T follicular helper cell (primary cell): ENCODE results near the gene LDLRAP1.

Experiments
- DNase-seq: peaks from one replicate; pipeline ENCODE4 v3.0.0-alpha.2; 2020; ENCODE audit warnings: low read depth

LDLRAP1 gene

GRCh38 chr1:25524568-25525360, 18.6 kb upstream of the LDLRAP1 start:
- DNase-seq, result no peak

GRCh38 chr1:25525361-25525688, 18.1 kb upstream of the LDLRAP1 start:
- DNase-seq, result no peak

- DNase-seq, result no peak
These were observed 16.7 kb upstream of the LDLRAP1 start for GRCh38 chr1:25526753-25527152.

- DNase-seq, result no peak
These were observed 16.1 kb upstream of the LDLRAP1 start for GRCh38 chr1:25527226-25527846.

- DNase-seq, result no peak
These were observed 15.3 kb upstream of the LDLRAP1 start for GRCh38 chr1:25527946-25528595.

GRCh38 chr1:25528881-25529517, 14.4 kb upstream of the LDLRAP1 start:
- no peak for DNase-seq

GRCh38 chr1:25529518-25530185, 13.8 kb upstream of the LDLRAP1 start:
- no peak for DNase-seq

- DNase-seq, result no peak
These were observed 13.0 kb upstream of the LDLRAP1 start for GRCh38 chr1:25530186-25531081.

GRCh38 chr1:25531082-25531461, 12.3 kb upstream of the LDLRAP1 start:
- DNase-seq, result no peak

GRCh38 chr1:25532970-25533369, 10.4 kb upstream of the LDLRAP1 start:
- no peak for DNase-seq

GRCh38 chr1:25533775-25534409, 9.5 kb upstream of the LDLRAP1 start:
- no peak for DNase-seq

GRCh38 chr1:25534410-25534788, 9.0 kb upstream of the LDLRAP1 start:
- DNase-seq, result no peak

GRCh38 chr1:25536124-25536523, 7.3 kb upstream of the LDLRAP1 start:
- DNase-seq, result no peak

GRCh38 chr1:25537153-25537831, 6.1 kb upstream of the LDLRAP1 start:
- DNase-seq, result no peak

- DNase-seq, result no peak
These were observed 5.1 kb upstream of the LDLRAP1 start for GRCh38 chr1:25538191-25538767.

- DNase-seq, result no peak
These were observed 2.6 kb upstream of the LDLRAP1 start for GRCh38 chr1:25540750-25541342.

GRCh38 chr1:25541425-25541824, 2.0 kb upstream of the LDLRAP1 start:
- no peak for DNase-seq

GRCh38 chr1:25541889-25542658, 1.3 kb upstream of the LDLRAP1 start:
- no peak for DNase-seq

- no peak for DNase-seq
These were observed 391 bp upstream of the LDLRAP1 start for GRCh38 chr1:25543005-25543424.
